GM20000 (cell line): ENCODE data around the gene EVX2.

Experiments
- DNase-seq: peaks from one replicate; pipeline ENCODE4 v3.0.0; 2012; ENCODE audit warnings: low spot score
- TF ChIP-seq, protein P1 (sequence below): IDR thresholded peaks from 2 replicates; pipeline ENCODE4 v1.5.1; 2012; ENCODE audit warnings: mild to moderate bottlenecking, control low read depth; ENCODE audit errors: extremely low read depth, missing control alignments

Gene EVX2

DNA sequence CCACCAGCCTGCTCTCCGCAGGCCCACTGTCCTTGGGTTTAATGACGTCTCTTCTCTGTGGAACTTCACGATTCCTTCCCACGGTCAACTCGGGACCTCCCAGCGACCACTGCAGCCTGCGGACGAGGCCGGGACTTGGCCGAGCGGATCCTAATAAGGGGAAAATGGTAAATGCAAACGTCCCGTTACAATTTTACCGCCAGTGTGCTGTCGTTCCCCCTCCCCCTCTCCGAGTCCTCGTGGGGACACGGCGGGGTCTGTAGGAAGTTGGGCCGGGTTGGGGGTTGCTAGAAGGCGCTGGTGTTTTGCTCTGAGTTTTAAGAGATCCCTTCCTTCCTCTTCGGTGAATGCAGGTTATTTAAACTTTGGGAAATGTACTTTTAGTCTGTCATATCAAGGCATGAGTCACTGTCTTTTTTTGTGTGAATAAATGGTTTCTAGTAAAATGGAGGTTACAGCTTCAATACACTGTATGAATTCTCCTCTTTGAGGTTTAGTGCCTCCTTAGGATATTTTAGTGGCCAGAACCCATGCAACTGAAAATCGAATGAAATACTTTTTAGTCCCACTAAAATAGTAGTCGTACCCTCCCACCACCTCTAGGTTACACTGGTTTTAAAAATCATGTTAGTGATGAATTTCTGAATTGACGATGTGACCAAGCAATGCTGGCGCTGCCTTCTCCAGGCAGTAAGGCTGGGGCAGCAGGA lies 25.6 kb upstream of the EVX2 start:
- no peak for DNase-seq
- TF ChIP-seq, protein P1, sequence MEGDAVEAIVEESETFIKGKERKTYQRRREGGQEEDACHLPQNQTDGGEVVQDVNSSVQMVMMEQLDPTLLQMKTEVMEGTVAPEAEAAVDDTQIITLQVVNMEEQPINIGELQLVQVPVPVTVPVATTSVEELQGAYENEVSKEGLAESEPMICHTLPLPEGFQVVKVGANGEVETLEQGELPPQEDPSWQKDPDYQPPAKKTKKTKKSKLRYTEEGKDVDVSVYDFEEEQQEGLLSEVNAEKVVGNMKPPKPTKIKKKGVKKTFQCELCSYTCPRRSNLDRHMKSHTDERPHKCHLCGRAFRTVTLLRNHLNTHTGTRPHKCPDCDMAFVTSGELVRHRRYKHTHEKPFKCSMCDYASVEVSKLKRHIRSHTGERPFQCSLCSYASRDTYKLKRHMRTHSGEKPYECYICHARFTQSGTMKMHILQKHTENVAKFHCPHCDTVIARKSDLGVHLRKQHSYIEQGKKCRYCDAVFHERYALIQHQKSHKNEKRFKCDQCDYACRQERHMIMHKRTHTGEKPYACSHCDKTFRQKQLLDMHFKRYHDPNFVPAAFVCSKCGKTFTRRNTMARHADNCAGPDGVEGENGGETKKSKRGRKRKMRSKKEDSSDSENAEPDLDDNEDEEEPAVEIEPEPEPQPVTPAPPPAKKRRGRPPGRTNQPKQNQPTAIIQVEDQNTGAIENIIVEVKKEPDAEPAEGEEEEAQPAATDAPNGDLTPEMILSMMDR: no peak

DNA sequence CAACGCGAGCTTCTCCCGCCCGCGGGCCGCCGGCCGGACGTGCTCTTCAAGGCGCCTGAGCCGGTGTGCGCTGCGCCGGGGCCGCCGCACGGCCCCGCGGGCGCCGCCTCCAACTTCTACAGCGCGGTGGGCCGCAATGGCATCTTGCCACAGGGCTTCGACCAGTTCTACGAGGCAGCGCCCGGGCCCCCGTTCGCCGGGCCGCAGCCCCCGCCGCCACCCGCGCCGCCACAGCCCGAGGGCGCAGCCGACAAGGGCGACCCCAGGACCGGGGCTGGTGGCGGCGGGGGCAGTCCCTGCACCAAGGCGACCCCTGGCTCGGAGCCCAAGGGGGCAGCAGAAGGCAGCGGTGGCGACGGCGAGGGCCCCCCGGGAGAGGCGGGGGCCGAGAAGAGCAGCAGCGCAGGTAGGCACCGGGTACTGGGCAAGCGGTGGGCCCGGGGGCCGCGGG lies 24.0 kb upstream of the EVX2 start:
- DNase-seq: no peak
- TF ChIP-seq, protein P1: no peak

DNA sequence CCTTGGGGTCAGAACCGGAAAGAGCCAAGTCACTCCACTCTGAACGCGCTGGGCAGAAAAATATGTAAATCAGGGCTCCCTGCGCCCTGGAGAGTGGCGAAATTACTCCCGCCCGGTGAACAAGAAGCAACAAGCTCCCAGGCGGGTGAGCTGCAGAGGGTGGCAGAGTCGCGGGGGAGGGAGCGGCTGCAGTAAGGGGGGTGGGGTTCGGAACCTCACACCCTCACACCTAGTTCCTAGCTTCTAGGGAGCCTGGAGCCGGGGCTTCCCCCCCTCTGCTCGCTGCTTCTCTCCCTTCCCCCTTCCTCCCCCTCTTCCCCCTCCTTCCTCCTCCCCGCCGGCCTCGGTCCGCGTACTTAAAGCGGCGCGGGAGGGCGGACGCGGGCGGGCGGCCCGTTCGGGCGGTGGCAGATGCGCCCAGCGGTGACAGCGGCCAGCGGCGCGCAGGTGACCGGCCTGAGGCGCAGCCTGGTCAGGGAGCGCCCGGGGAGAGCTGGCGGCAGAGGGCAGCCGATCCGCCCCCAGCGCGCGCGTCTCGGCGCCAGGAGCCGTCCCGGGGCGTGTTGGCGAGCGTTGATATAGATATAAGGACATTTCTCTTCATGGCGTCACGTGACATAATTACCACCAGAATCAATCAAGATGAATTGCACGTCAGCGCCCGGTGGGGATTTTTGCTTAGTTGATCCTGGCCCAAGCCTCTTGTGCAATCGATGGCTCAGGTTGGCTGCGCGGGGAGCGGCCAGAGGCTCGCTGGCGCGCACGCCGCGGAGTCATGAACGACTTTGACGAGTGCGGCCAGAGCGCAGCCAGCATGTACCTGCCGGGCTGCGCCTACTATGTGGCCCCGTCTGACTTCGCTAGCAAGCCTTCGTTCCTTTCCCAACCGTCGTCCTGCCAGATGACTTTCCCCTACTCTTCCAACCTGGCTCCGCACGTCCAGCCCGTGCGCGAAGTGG lies 23.1 kb upstream of the EVX2 start, which contains the start of gene HOXD11:
Gene HOXD11 (plus strand): TSS at position 700 of the 959 bp plus-strand sequence. CDS start 76 bp downstream, at position 776.
- no peak for DNase-seq
- TF ChIP-seq, protein P1: no peak

DNA sequence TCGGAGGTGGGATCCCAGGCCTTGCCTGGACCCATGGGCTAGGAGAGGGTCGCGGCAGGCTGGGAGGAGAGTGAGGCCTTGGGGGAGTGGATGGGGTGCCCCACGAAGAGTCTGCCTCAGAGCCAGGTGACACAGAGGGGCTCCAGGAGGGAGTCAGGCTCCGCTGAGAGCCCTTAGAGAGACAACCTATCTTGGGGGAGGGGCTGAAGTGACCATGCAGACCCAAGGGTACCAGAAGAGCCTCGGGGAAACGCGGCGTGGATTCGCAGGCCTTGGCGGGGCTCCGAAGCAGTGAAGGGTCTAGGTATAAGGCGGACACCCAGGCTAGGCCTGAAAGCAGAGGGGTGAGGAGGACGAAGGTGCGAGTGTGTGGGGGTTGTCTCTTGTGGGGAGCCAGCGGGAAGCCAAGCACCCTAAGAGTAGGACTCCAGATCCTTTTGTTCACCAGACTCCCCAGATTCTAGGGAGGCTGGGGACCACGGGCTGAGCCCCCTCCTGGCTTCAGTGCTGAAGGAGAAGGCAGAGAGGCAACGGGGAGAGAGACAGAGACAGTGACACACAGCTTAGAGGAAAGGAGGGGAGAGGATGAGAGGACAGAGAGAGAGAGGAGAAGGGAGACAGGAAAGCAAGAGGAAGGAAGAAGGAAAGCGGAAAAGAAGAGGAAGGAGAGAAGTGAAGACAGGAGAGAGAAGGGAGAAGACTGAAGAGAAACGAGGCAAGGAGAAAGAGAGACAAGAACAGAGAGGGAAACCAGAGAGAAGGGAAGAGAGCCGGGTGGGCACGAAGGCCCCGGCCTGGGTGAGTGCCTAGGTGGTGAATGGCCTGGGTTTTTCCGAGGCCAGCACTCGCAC lies 22.2 kb upstream of the EVX2 start:
- no peak for DNase-seq
- TF ChIP-seq, protein P1: no peak

DNA sequence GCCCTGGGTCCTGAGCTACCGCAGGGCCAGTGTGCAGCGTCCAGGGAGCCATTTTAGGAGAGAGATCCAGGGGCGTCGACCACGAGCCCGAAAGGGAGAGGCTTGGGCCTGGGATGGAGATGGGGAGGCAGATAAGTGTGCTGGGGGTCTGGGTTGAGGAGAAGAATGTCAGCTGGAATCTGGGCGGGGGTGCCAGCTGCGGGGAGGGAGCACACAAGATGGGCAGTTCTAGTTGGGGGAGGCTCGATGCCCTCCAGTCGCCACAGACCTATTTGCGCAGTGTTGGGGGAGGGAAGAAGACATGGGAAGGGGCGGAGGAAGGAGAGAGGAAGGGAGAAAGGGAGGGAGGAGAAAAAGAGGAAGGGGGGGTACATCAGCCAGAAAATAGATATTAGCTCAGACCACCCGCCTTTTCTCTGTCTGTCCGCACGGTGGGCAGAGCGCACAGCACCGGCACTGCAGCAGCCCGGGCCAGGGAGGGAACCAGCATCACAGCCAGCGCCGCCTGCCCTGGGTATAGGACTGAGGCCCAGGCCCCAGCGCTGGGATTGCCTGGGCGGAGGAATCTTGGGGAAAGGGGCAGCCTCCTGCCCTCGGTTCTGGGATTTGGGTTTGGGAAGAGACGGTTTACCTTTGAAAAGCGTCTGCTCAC lies 21.4 kb upstream of the EVX2 start:
- DNase-seq: no peak
- TF ChIP-seq, protein P1: no peak

DNA sequence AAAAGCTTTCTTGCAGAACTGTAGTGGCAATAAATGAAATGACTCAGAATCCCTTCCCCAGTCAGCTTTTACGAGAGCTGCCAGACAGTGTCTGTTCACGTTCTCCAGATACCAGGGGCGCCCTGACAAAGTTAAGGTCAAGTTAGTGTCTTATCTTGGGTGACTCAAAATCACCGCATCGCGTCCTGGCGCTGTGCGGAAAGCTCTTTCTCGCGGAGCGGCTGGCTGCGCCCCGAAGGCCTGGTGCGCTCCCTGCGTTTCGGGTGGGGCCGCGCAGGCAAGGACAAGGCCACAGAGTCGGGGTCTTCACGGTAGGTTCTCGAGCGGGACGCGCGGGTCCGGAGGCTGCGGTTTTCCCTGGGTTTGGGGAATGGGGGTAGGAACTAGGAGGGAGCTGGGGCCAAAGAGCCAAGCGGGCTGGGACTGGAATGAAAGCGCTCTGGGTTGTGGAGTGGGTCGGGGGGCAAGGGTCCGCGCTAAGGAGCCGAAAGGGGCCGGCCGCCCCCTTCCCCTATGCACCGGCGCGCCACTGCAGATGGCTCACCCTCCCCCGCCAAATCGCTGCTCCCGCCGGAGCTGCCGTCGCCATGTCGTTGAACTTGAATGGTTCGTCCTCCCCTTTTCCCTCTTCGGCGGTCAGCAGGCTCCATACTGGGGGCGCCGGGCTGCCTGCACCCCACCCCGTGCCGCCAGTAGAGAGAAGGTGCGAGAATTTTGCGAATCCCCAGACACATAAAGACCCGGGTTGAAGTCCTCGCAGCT lies 20.7 kb upstream of the EVX2 start:
- TF ChIP-seq, protein P1: no peak
- no peak for DNase-seq
